ENCODE results near the gene IGFL3.
A peak's percentile ranks its signal among the peaks of the same experiment; 100 is the strongest.
"Not testable (repeated sequence)": the region's sequence is repeated elsewhere in the genome, so short reads cannot be mapped to it uniquely, and the experiment has no call there.

The IGFL3 gene

DNA sequence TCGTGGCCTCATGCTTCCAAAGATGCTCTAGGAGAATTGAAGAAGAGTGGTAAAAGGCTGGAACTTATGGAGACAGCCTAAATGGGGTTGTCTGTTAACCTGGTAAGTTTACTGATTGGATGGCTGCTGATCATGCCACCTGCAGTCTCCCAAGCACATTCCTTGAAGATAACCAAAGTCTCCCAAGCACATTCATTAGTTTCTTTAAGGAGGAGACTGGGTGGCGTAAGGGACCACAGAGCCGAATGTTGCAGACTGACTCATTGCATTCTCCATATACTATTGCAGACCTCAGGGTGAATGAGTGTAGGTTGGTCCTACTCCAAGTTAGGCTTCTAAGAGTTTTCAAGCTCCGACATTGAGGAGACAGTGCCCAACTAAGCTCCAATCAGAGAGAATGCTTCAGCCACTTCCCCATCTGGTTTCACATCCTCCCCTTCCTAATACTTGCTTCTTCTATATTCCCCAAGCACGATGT lies at the start of gene IGFL3:
IGFL3 (minus strand) TSS at position 51 of the 478 bp plus-strand sequence; CDS start at position 12, 39 bp downstream.
- TF ChIP-seq, protein P1, sequence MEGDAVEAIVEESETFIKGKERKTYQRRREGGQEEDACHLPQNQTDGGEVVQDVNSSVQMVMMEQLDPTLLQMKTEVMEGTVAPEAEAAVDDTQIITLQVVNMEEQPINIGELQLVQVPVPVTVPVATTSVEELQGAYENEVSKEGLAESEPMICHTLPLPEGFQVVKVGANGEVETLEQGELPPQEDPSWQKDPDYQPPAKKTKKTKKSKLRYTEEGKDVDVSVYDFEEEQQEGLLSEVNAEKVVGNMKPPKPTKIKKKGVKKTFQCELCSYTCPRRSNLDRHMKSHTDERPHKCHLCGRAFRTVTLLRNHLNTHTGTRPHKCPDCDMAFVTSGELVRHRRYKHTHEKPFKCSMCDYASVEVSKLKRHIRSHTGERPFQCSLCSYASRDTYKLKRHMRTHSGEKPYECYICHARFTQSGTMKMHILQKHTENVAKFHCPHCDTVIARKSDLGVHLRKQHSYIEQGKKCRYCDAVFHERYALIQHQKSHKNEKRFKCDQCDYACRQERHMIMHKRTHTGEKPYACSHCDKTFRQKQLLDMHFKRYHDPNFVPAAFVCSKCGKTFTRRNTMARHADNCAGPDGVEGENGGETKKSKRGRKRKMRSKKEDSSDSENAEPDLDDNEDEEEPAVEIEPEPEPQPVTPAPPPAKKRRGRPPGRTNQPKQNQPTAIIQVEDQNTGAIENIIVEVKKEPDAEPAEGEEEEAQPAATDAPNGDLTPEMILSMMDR (IDR thresholded peaks at IDR 0.05; ENCODE audit: unreplicated experiment in 3 of 3), result no peak

DNA sequence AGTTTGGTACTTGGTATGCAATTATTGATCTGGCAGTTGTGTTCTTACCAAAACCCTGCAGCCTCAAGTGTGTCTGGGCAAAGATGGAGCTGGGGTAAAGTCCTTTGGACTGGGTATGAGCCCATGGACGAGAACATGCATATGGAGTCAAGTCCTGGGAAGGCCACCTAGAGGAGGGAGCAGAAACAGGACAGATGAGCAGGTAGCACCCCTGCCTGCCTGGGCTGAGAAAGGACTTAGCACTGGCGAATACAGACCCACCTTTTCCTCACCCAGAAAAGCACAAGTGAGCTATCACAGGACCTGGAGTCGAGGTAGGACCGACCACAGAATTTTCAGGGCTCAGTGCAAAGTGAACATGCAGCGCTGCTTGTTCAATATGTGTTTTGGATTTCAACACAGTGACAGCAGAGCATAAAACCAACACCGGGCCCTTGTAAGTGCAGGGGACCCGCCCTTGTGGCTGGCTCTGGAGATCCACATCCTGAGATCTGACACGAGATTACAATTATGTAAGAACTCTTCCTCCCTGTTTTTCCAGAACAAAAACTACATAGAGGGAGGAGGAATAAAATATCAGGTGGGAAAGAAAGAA lies 49.5 kb upstream of the IGFL3 start:
- H3K9me3 Mint-ChIP-seq, result peaks cover 7% of the 10 kb centered on the region
- H3K4me3 Mint-ChIP-seq, result no peak overlapping the region
- no peaks in the 10 kb centered on the region for H3K4me1 Mint-ChIP-seq
- H3K27me3 Mint-ChIP-seq (ENCODE audit: low read depth), result peaks cover 42% of the 10 kb centered on the region
- TF ChIP-seq, protein P1 (IDR thresholded peaks at IDR 0.05; ENCODE audit: unreplicated experiment in 3 of 3), result no peak
- H3K27ac Mint-ChIP-seq, result no peak overlapping the region
- H3K36me3 Mint-ChIP-seq (ENCODE audit: low read depth), result no peaks in the 10 kb centered on the region

More for the DNA sequence above, at the start of gene IGFL3:
- H3K27ac Mint-ChIP-seq, result peak within 1 kb of the TSS in 1 of 3 experiments; percentile 64
- no peaks in the 10 kb centered on the region for H3K36me3 Mint-ChIP-seq (ENCODE audit: low read depth)
- H3K4me3 Mint-ChIP-seq, result no peak within 1 kb of the TSS
- H3K9me3 Mint-ChIP-seq, result peaks cover 6% of the 10 kb centered on the region
- H3K27me3 Mint-ChIP-seq (ENCODE audit: low read depth), result peaks cover 11% of the 10 kb centered on the region
- H3K4me1 Mint-ChIP-seq, result no peaks in the 10 kb centered on the region

GRCh38 chr19:46162731-46163130 lies 38.2 kb upstream of the IGFL3 start:
- Mint-ChIP-seq H3K27me3 (ENCODE audit: low read depth) (peaks cover 34% of the 10 kb centered on the region), H3K4me3 (no peak overlapping the region), H3K9me3 (peaks cover 21% of the 10 kb centered on the region), H3K4me1 (no peaks in the 10 kb centered on the region), H3K36me3 (ENCODE audit: low read depth) (no peaks in the 10 kb centered on the region), H3K27ac (no peak overlapping the region)
- TF ChIP-seq, protein P1 (IDR thresholded peaks at IDR 0.05; ENCODE audit: unreplicated experiment in 3 of 3), result no peak

DNA sequence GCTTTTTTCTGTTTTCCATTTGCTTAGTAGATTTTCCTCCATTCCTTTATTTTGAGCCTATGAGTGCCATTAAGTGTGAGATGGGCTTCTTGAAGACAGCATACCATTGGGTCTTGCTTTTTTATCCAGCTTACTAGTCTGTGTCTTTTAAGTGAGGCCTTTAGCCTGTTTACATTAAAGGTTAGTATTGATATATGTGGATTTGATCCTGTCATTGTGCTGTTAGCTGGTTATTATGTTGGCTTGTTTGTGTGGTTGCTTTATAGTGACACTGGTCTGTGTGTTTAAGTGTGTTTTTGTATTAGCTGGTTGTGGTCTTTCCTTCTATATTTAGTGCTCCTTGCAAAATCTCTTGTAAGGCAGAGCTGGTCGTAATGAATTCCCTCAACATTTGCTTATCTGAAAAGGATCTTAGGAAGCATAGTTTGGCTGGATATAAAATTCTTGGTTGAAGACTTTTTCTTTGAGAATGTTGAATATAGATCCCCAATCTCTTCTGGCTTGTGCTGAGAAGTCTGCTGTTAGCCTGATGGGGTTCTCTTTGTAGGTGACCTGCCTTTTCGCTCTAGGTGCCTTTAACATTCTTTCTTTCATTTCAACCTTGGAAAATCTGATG lies 37.3 kb upstream of the IGFL3 start:
- not testable (repeated sequence) for H3K36me3 Mint-ChIP-seq (ENCODE audit: low read depth); H3K27ac Mint-ChIP-seq; H3K4me3 Mint-ChIP-seq; H3K4me1 Mint-ChIP-seq
- Mint-ChIP-seq H3K9me3 (peaks cover 21% of the 10 kb centered on the region), H3K27me3 (ENCODE audit: low read depth) (peaks cover 32% of the 10 kb centered on the region)

GRCh38 chr19:46160233-46160775 lies 35.8 kb upstream of the IGFL3 start:
- no peaks in the 10 kb centered on the region for H3K36me3 Mint-ChIP-seq (ENCODE audit: low read depth)
- H3K9me3 Mint-ChIP-seq, result peaks cover 21% of the 10 kb centered on the region
- no peak overlapping the region for H3K27ac Mint-ChIP-seq
- H3K4me1 Mint-ChIP-seq, result no peaks in the 10 kb centered on the region
- H3K27me3 Mint-ChIP-seq (ENCODE audit: low read depth), result peaks cover 32% of the 10 kb centered on the region
- H3K4me3 Mint-ChIP-seq, result no peak overlapping the region
- TF ChIP-seq, protein P1 (IDR thresholded peaks at IDR 0.05; ENCODE audit: unreplicated experiment in 3 of 3), result no peak

DNA sequence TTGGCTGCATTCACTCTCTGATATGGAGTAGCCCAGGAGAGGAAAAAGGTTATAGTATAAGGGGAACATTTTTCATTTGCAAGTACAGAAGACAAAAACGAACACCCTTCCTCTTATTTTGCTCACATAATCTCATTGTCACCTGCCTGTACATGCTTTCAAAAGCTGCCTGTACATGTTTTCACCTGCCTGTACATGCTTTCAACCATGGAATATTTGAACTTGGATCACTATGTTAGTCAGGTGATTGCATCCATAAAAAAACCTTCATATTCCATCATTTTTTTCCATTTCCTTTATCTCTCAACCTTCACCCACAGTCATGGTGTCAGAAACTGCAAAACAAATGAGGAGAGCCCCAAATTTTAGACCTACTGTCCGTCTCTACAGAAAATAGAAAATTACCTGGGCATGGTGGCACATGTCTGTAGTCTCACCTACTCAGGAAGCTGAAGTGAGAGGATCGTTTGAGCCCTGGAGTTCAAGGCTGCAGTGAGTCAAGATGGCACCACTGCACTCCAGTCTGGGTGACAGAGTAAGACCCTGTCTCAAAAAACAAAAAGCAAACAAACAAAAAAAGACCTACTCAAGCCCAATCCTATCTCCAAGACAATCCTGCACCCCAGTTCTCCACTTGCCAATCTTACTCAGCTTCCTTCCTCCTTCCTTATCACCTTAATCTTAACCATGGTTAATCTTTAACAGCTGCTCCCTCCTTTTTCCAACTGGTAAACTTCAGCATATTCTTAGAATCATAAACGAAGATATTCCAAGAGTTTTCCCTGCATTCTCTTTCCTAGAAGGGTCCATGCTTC lies 35.1 kb upstream of the IGFL3 start:
- Mint-ChIP-seq H3K4me1 (no peaks in the 10 kb centered on the region), H3K4me3 (no peak overlapping the region), H3K27ac (no peak overlapping the region), H3K27me3 (ENCODE audit: low read depth) (peaks cover 29% of the 10 kb centered on the region), H3K36me3 (ENCODE audit: low read depth) (no peaks in the 10 kb centered on the region), H3K9me3 (peaks cover 21% of the 10 kb centered on the region)
- TF ChIP-seq, protein P1 (IDR thresholded peaks at IDR 0.05; ENCODE audit: unreplicated experiment in 3 of 3), result no peak

Measured in nephron (organoid).